GM23248 (cell line): ENCODE measurements around the gene ASB4. TPM values are rescaled to one million over a fixed set of nuclear protein-coding genes. Genes with fewer than 3 reads are reported as not detected.

Experiments
- DNase-seq: peaks from one replicate; pipeline ENCODE4 v3.0.0-alpha.2; 2015
- H2AFZ ChIP-seq: fragments of 200-600 bp; sonication (generic); 2 replicates; pipeline ENCODE4 v1.6.1; 2016; ENCODE audit warnings: antibody characterized with exemption
- H3F3A ChIP-seq: fragments of 200-600 bp; sonication (generic); 2 replicates; pipeline ENCODE4 v1.6.1; 2016; ENCODE audit warnings: mild to moderate bottlenecking, antibody characterized with exemption, mixed run types; ENCODE audit not compliant: insufficient read depth
- H3K27ac ChIP-seq: fragments of 200-600 bp; sonication (generic); 2 replicates; pipeline ENCODE4 v1.5.1; 2016; ENCODE audit warnings: mild to moderate bottlenecking
- H3K27me3 ChIP-seq: fragments of 200-600 bp; sonication (generic); replicated peaks from 2 replicates; pipeline ENCODE4 v1.6.1; 2016; ENCODE audit warnings: mild to moderate bottlenecking; ENCODE audit not compliant: insufficient read depth
- H3K36me3 ChIP-seq: fragments of 200-600 bp; sonication (generic); 2 replicates; pipeline ENCODE4 v1.6.1; 2016; ENCODE audit warnings: low read depth, mild to moderate bottlenecking
- H3K4me1 ChIP-seq: fragments of 200-600 bp; sonication (generic); 2 replicates; pipeline ENCODE4 v1.6.1; 2016; ENCODE audit warnings: mild to moderate bottlenecking; ENCODE audit not compliant: insufficient read depth
- H3K4me2 ChIP-seq: fragments of 200-600 bp; sonication (generic); one replicate; pipeline ENCODE4 v1.6.1; 2016; ENCODE audit warnings: mild to moderate bottlenecking; ENCODE audit not compliant: unreplicated experiment
- H3K4me3 ChIP-seq: fragments of 200-600 bp; sonication (generic); 2 replicates; pipeline ENCODE4 v1.5.1; 2016; ENCODE audit warnings: mild to moderate bottlenecking
- H3K79me2 ChIP-seq: fragments of 200-600 bp; sonication (generic); 2 replicates; pipeline ENCODE4 v1.6.1; 2016; ENCODE audit warnings: mild to moderate bottlenecking; ENCODE audit not compliant: insufficient read depth
- H3K9ac ChIP-seq: fragments of 200-600 bp; sonication (generic); 2 replicates; pipeline ENCODE4 v1.6.1; 2016; ENCODE audit warnings: mild to moderate bottlenecking
- H3K9me2 ChIP-seq: fragments of 200-600 bp; sonication (generic); 2 replicates; pipeline ENCODE4 v1.6.1; 2016; ENCODE audit warnings: mixed run types, mild to moderate bottlenecking, moderate library complexity; ENCODE audit not compliant: insufficient read depth
- H3K9me3 ChIP-seq: fragments of 200-600 bp; sonication (generic); one replicate; pipeline ENCODE4 v1.6.1; 2017; ENCODE audit warnings: low read depth
- H4K20me1 ChIP-seq: fragments of 200-600 bp; sonication (generic); 2 replicates; pipeline ENCODE4 v1.6.0; 2016; ENCODE audit not compliant: insufficient read depth
- EZH2 ChIP-seq: fragments of 200-600 bp; sonication (generic); IDR thresholded peaks from 2 replicates; pipeline ENCODE4 v1.6.1; 2018; ENCODE audit warnings: antibody characterized with exemption, mild to moderate bottlenecking; ENCODE audit not compliant: insufficient read depth, poor library complexity, severe bottlenecking
- EZH2phosphoT487 ChIP-seq: fragments of 200-600 bp; sonication (generic); IDR thresholded peaks from 2 replicates; pipeline ENCODE4 v1.6.1; 2018; ENCODE audit warnings: antibody characterized with exemption, moderate library complexity, mild to moderate bottlenecking, low read depth; ENCODE audit not compliant: insufficient read depth
- whole genome bisulfite sequencing, 2 experiments: methylation state at CpG; one replicate each; pipeline ENCODE4 v1.1.6; 2015 to 2017; ENCODE audit warnings: low lambda C conversion rate in 2 of 2, low coverage in 1 of 2; ENCODE audit errors: missing lambda C conversion rate in 2 of 2; 5-methylcytosine and 5-hydroxymethylcytosine counted together
- in situ Hi-C: fragments of 300-500 bp; cut with MboI; formaldehyde crosslinking; loops from 2 replicates; pipeline ENCODE4 v1.15.0; 2020
- polyA plus RNA-seq: library from polyadenylated mRNA; unstranded; fragments of >200 nt; fragmentation: Nextera tagmentation; extraction: Ambion mirVana; gene quantifications from 2 replicates; pipeline ENCODE4 v1.2.1, GENCODE V29; 2016
- total RNA-seq: library from RNA; depleted of rRNA; stranded (reverse); fragments of >200 nt; shearing (Covaris generic); gene quantifications from 2 replicates; pipeline ENCODE4 v1.2.3, GENCODE V29; 2014; rRNA removed

The ASB4 gene
- total RNA-seq (not detected in 2 replicates), polyA plus RNA-seq (not detected in 2 replicates)

- Histone ChIP-seq H3K9ac (no peak within 1 kb of the TSS), H3K4me1 (no peaks in the 10 kb centered on the region), H3F3A (no peaks in the 10 kb centered on the region), H3K27me3 (peaks cover 36% of the 10 kb centered on the region), H3K9me2 (no peaks in the 10 kb centered on the region), H3K4me3 (no peak within 1 kb of the TSS), H3K4me2 (no peak within 1 kb of the TSS), H2AFZ (no peak within 1 kb of the TSS), H3K27ac (no peak within 1 kb of the TSS), H4K20me1 (no peaks in the 10 kb centered on the region), H3K79me2 (no peaks in the 10 kb centered on the region), H3K36me3 (no peaks in the 10 kb centered on the region), H3K9me3 (no peaks in the 10 kb centered on the region)
- in situ Hi-C loops = loop anchor here (25.0 kb wide), 1 partner anchor 1023 kb away; no protein-coding TSS in a partner anchor
- WGBS, 2 experiments = 25 to 28% methylated on average over 12 of the region's 12 CpGs
- TF ChIP-seq EZH2 = no peak
- TF ChIP-seq EZH2phosphoT487 = no peak
- no peak for DNase-seq
These were observed at the start of gene ASB4 for GRCh38 chr7:95485391-95486123. ASB4 (plus strand) TSS chr7:95485943; CDS start chr7:95485972, 29 bp downstream.

- H3K9me3 ChIP-seq = no peaks in the 10 kb centered on the region
- in situ Hi-C loops = no loop called here
- no peaks in the 10 kb centered on the region for H3K36me3 ChIP-seq
- H3K27me3 ChIP-seq = no peaks in the 10 kb centered on the region
- DNase-seq = no peak
- no peak overlapping the region for H3K4me3 ChIP-seq
- H3K4me1 ChIP-seq = peaks cover 11% of the 10 kb centered on the region; the same call in 1 of the 2 replicates
- peaks cover 5% of the 10 kb centered on the region; the same call in 1 of the 2 replicates for H3F3A ChIP-seq
- TF ChIP-seq EZH2phosphoT487 (no peak), EZH2 (no peak)
- H4K20me1 ChIP-seq = no peaks in the 10 kb centered on the region
- no peak overlapping the region for H3K9ac ChIP-seq
- H3K9me2 ChIP-seq = no peaks in the 10 kb centered on the region
- no peak overlapping the region for H3K4me2 ChIP-seq
- no peak overlapping the region for H3K27ac ChIP-seq
- no peak overlapping the region for H2AFZ ChIP-seq
- 88 to 90% methylated on average over 4 of the region's 4 CpGs for WGBS, 2 experiments
- H3K79me2 ChIP-seq = peaks cover 27% of the 10 kb centered on the region
These were observed 49.3 kb upstream of the ASB4 start for GRCh38 chr7:95436407-95436806.

GRCh38 chr7:95440394-95441038 is 45.2 kb upstream of the ASB4 start:
- Histone ChIP-seq H3K36me3 (no peaks in the 10 kb centered on the region), H3K4me1 (no peaks in the 10 kb centered on the region), H3F3A (no peaks in the 10 kb centered on the region), H3K9me2 (no peaks in the 10 kb centered on the region), H3K27me3 (no peaks in the 10 kb centered on the region), H3K27ac (no peak overlapping the region), H3K9me3 (no peaks in the 10 kb centered on the region), H2AFZ (no peak overlapping the region), H3K4me3 (no peak overlapping the region), H3K79me2 (no peaks in the 10 kb centered on the region), H4K20me1 (no peaks in the 10 kb centered on the region), H3K4me2 (no peak overlapping the region), H3K9ac (no peak overlapping the region)
- TF ChIP-seq EZH2phosphoT487 = no peak
- no peak for TF ChIP-seq EZH2
- in situ Hi-C loops = no loop called here
- DNase-seq = no peak
- WGBS, 2 experiments = 69 to 73% methylated on average over 3 of the region's 3 CpGs

GRCh38 chr7:95441042-95441823 is 44.5 kb upstream of the ASB4 start:
- in situ Hi-C loops = no loop called here
- Histone ChIP-seq H3F3A (no peaks in the 10 kb centered on the region), H3K9ac (no peak overlapping the region), H3K4me3 (no peak overlapping the region), H3K4me2 (no peak overlapping the region), H3K9me2 (no peaks in the 10 kb centered on the region), H4K20me1 (no peaks in the 10 kb centered on the region), H3K27ac (no peak overlapping the region), H2AFZ (no peak overlapping the region), H3K27me3 (no peaks in the 10 kb centered on the region), H3K79me2 (no peaks in the 10 kb centered on the region), H3K36me3 (no peaks in the 10 kb centered on the region), H3K4me1 (no peaks in the 10 kb centered on the region), H3K9me3 (no peaks in the 10 kb centered on the region)
- WGBS, 2 experiments = 85 to 88% methylated on average over 7 of the region's 7 CpGs
- no peak for DNase-seq
- TF ChIP-seq EZH2 = no peak
- TF ChIP-seq EZH2phosphoT487 = no peak
